ENCODE measurements around the gene GPR162.

DNA sequence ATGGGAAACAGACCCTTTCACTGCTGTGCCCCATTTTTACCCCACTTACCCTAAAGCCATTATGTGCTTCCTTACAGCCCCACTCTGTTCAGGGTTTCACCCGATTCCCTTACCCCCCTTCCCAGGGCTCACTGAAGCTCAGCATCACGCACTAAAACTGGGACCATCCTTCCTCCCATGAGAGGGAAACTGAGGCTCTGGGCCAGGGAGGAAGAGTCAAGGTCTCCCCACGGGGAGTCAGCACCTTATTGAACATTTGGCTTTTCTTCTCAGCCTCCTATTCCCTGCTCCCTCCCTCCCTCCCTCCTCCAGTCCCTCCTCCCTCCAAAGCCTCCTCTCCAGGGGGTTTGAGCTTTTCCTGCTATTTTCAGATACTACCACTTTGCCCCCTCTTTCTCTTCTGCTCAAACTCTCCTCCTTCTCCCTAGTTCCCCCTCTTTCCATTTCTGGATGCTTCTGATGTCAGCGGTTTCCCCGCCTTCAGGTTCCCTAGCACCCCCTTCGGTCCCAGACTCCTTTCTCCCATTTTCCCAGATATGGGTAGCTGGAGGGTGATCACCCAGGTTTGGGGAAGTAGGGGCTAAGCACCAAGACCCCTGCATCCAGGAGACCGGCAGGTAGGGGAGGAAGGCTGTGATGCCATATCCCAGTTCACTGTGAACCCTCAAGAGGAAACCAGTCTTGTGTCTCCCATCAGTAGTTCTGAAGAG, 960 bp downstream of the GPR162 start:
- TF ChIP-seq POLR2A (IDR thresholded peaks at IDR 0.05; ENCODE audit: low read depth, low read length) (no peak), POLR2AphosphoS5 (IDR thresholded peaks at IDR 0.05; ENCODE audit: low read depth, low read length) (no peak)
